Measurements from ENCODE around the gene ANKRD53. TPM values are rescaled to one million over a fixed set of nuclear protein-coding genes. Genes with fewer than 3 reads are reported as not detected.

The ANKRD53 gene
- total RNA-seq, 5 donors from 2014 or later (not counting 1 experiment from before 2014, with no cell fraction given) = 0.20 to 0.88 (median 0.45) TPM; not detected in 1

DNA sequence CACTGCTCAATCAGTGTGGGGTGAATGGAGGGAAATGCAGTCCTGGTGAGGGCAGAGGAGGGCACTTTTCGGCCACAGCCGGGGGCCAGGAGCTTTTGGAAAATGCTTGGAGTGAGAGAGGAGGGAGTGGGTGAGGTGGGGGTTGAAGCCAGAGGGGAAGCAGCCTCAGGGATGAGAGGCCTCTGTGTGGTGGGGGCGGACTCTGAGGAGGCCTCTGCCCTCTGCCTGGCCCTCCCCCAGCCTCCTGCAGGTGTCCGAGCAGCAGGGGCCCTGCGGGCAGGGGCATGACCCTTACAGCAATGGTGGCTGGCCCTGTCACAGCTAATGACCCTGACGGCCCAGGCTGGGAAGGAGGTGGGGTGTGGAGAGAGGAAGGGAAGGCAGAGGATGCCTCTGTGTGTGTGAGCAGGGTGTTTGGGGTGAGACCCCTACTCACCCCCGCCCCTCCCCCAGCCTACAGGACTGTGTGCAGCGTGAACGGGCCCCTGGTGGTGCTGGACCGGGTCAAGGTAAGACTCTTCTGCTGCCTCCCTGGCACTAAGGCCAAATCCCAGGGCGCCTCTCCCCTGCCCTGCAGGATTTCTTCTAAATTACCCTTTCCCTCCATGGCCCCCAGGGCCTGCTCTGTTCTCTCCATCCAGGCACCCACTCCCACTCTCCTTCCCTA is 35.1 kb upstream of the ANKRD53 start:
- no peaks in the 10 kb centered on the region for H3K36me3 ChIP-seq (ENCODE audit: control insufficient read depth in 2 of 2, extremely low read depth in 1 of 2, insufficient read depth in 1 of 2, low read length in 1 of 2)
- DNase-seq = peak in 1 of 35 experiments; percentile 17

DNA sequence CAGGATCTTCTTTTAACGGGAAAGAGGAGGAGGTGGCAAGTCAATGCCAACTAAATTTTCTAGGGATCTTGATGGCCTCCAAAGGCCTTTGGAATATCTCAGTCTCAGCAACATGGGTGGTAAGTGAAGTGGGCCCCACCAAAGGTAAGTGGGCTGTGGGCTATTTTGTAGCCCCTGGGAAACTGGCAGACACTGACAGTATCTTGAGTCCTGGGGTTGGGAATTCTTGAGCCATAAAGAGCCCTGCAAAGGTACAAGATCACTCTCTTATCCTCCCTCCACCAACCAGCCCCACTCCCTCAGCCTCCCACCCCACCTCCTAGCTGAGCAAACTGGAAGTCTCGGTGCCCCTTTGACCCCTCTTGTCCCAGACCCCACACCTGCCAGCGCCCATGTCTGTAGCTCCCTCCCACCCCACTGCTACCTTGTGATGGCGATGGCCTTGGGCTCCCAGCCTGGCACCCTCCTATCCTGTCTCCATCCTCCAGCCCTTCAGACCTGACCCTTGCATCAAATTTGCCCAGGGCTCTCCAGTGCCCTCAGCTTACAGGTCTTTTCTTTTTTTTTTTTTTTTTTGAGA is 34.2 kb upstream of the ANKRD53 start:
- POLR2A ChIA-PET = interaction anchor here in 1 of 2 donors (1.0 kb wide), 1 partner anchor 1695 kb away, joined by 3 read pairs; no protein-coding TSS in a partner anchor
- H3K4me3 Mint-ChIP-seq = no peak overlapping the region
- H3K9me3 ChIP-seq = no peaks in the 10 kb centered on the region
- H3K27me3 Mint-ChIP-seq = peaks cover 21 to 30% of the 10 kb centered on the region in 2 donors
- CTCF ChIA-PET = interaction anchor here (0.6 to 1.2 kb wide), 3 partner anchors 10 to 1038 kb away, joined by 4 to 12 read pairs (median 4); no protein-coding TSS in a partner anchor
- H3K36me3 ChIP-seq (ENCODE audit: control insufficient read depth in 2 of 2, extremely low read depth in 1 of 2, insufficient read depth in 1 of 2, low read length in 1 of 2) = no peaks in the 10 kb centered on the region
- no peak overlapping the region for H3K27ac Mint-ChIP-seq
- H3K9me3 Mint-ChIP-seq = no peaks in the 10 kb centered on the region
- no peaks in the 10 kb centered on the region for H3K36me3 Mint-ChIP-seq
- no peak overlapping the region for H3K4me3 ChIP-seq (ENCODE audit: control insufficient read depth in 1 of 2, extremely low read depth in 1 of 2, low read length in 1 of 2)
- WGBS (ENCODE audit: insufficient coverage) = 72% methylated on average over 2 of the region's 4 CpGs
- peaks cover 11 to 16% (median 15%) of the 10 kb centered on the region in 3 donors for H3K4me1 Mint-ChIP-seq
- peak in 1 of 35 experiments; percentile 15 for DNase-seq
- peaks cover 0 to 25% of the 10 kb centered on the region in 2 experiments for H3K27me3 ChIP-seq (replicated peaks in 1 of 2; ENCODE audit: control insufficient read depth in 2 of 2, extremely low read depth in 1 of 2, insufficient read depth in 2 of 2, low read length in 1 of 2)
- H3K4me1 ChIP-seq (ENCODE audit: control insufficient read depth in 1 of 2, extremely low read depth in 1 of 2, insufficient read depth in 2 of 2, low read length in 2 of 2) = peaks cover 0 to 23% of the 10 kb centered on the region in 2 experiments
- no peak for ATAC-seq (replicated peaks in 1 of 4)
- no peak overlapping the region for H3K27ac ChIP-seq (ENCODE audit: low read length)

More for the DNA sequence above, 35.1 kb upstream of the ANKRD53 start:
- no peaks in the 10 kb centered on the region for H3K36me3 Mint-ChIP-seq
- peaks cover 0 to 34% of the 10 kb centered on the region in 2 experiments for H3K27me3 ChIP-seq (replicated peaks in 1 of 2; ENCODE audit: control insufficient read depth in 2 of 2, extremely low read depth in 1 of 2, insufficient read depth in 2 of 2, low read length in 1 of 2)
- no peak overlapping the region for H3K4me3 Mint-ChIP-seq
- ATAC-seq (replicated peaks in 1 of 4) = no peak
- H3K4me1 ChIP-seq (ENCODE audit: control insufficient read depth in 1 of 2, extremely low read depth in 1 of 2, insufficient read depth in 2 of 2, low read length in 2 of 2) = peaks cover 0 to 17% of the 10 kb centered on the region in 2 experiments
- H3K27ac ChIP-seq (ENCODE audit: low read length) = no peak overlapping the region
- no peak overlapping the region for H3K27ac Mint-ChIP-seq
- POLR2A ChIA-PET = no interaction called here
- H3K27me3 Mint-ChIP-seq = peaks cover 24 to 31% of the 10 kb centered on the region in 2 donors
- peaks cover 8 to 15% (median 14%) of the 10 kb centered on the region in 3 donors for H3K4me1 Mint-ChIP-seq
- no peak overlapping the region for H3K4me3 ChIP-seq (ENCODE audit: control insufficient read depth in 1 of 2, extremely low read depth in 1 of 2, low read length in 1 of 2)
- no peaks in the 10 kb centered on the region for H3K9me3 Mint-ChIP-seq
- CTCF ChIA-PET = no interaction called here
- WGBS (ENCODE audit: insufficient coverage) = 88% methylated on average over 9 of the region's 11 CpGs
- H3K9me3 ChIP-seq = no peaks in the 10 kb centered on the region

GRCh38 chr2:70946832-70947442 is 31.5 kb upstream of the ANKRD53 start:
- peak in 2 of 4 experiments; percentile 34 to 37 for ATAC-seq (replicated peaks in 1 of 4)
- Histone ChIP-seq H3K27ac (ENCODE audit: low read length) (no peak overlapping the region), H3K36me3 (ENCODE audit: control insufficient read depth in 2 of 2, extremely low read depth in 1 of 2, insufficient read depth in 1 of 2, low read length in 1 of 2) (no peaks in the 10 kb centered on the region), H3K4me3 (ENCODE audit: control insufficient read depth in 1 of 2, extremely low read depth in 1 of 2, low read length in 1 of 2) (no peak overlapping the region), H3K4me1 (ENCODE audit: control insufficient read depth in 1 of 2, extremely low read depth in 1 of 2, insufficient read depth in 2 of 2, low read length in 2 of 2) (peaks cover 0 to 23% of the 10 kb centered on the region in 2 experiments), H3K27me3 (replicated peaks in 1 of 2; ENCODE audit: control insufficient read depth in 2 of 2, extremely low read depth in 1 of 2, insufficient read depth in 2 of 2, low read length in 1 of 2) (peaks cover 0 to 17% of the 10 kb centered on the region in 2 experiments), H3K9me3 (no peaks in the 10 kb centered on the region)
- Mint-ChIP-seq H3K27me3 (peaks cover 17 to 30% of the 10 kb centered on the region in 2 donors), H3K36me3 (no peaks in the 10 kb centered on the region), H3K4me3 (no peak overlapping the region), H3K9me3 (no peaks in the 10 kb centered on the region), H3K4me1 (peaks cover 11 to 16% (median 15%) of the 10 kb centered on the region in 3 donors), H3K27ac (no peak overlapping the region)
- ChIA-PET POLR2A (no interaction called here), CTCF (interaction anchor here (0.6 to 2.0 kb wide), 12 partner anchors 12 to 291 kb away, joined by 3 to 6 read pairs (median 4); partner anchors contain the start of gene FIGLA (in 1 of the 2))
- peak in 29 of 35 experiments; percentile 17 to 79 (median 44) for DNase-seq
- 47% methylated on average over 3 of the region's 8 CpGs for WGBS (ENCODE audit: insufficient coverage)

GRCh38 chr2:70947556-70948184 is 30.8 kb upstream of the ANKRD53 start:
- H3K4me1 Mint-ChIP-seq = peaks cover 11 to 16% (median 15%) of the 10 kb centered on the region in 3 donors
- peaks cover 19 to 30% of the 10 kb centered on the region in 2 donors for H3K27me3 Mint-ChIP-seq
- Histone ChIP-seq H3K36me3 (ENCODE audit: control insufficient read depth in 2 of 2, extremely low read depth in 1 of 2, insufficient read depth in 1 of 2, low read length in 1 of 2) (no peaks in the 10 kb centered on the region), H3K27ac (ENCODE audit: low read length) (no peak overlapping the region), H3K27me3 (replicated peaks in 1 of 2; ENCODE audit: control insufficient read depth in 2 of 2, extremely low read depth in 1 of 2, insufficient read depth in 2 of 2, low read length in 1 of 2) (peaks cover 3 to 17% of the 10 kb centered on the region in 2 experiments), H3K4me3 (ENCODE audit: control insufficient read depth in 1 of 2, extremely low read depth in 1 of 2, low read length in 1 of 2) (no peak overlapping the region), H3K9me3 (no peaks in the 10 kb centered on the region), H3K4me1 (ENCODE audit: control insufficient read depth in 1 of 2, extremely low read depth in 1 of 2, insufficient read depth in 2 of 2, low read length in 2 of 2) (peaks cover 0 to 23% of the 10 kb centered on the region in 2 experiments)
- 65% methylated on average over 11 of the region's 11 CpGs for WGBS (ENCODE audit: insufficient coverage)
- H3K9me3 Mint-ChIP-seq = no peaks in the 10 kb centered on the region
- DNase-seq (peak in 1 of 35 experiments; percentile 9), ATAC-seq (replicated peaks in 1 of 4) (peak in 1 of 4 experiments; percentile 2)
- no peaks in the 10 kb centered on the region for H3K36me3 Mint-ChIP-seq
- peak overlapping the region; percentile 70 to 81 (median 76) for H3K4me3 Mint-ChIP-seq
- H3K27ac Mint-ChIP-seq = no peak overlapping the region
- ChIA-PET CTCF (interaction anchor here (0.6 to 2.0 kb wide), 20 partner anchors 11 to 644 kb away, joined by 3 to 8 read pairs (median 4); partner anchors contain the start of gene FIGLA (in 1 of the 2)), POLR2A (no interaction called here)

- H3K27me3 Mint-ChIP-seq = peaks cover 21 to 32% of the 10 kb centered on the region in 2 donors
- ChIA-PET POLR2A (no interaction called here), CTCF (interaction anchor here (0.6 to 2.0 kb wide), 17 partner anchors 18 to 644 kb away, joined by 3 to 8 read pairs (median 4); partner anchors contain the start of gene FIGLA (in 1 of the 2))
- H3K9me3 Mint-ChIP-seq = no peaks in the 10 kb centered on the region
- Histone ChIP-seq H3K4me1 (ENCODE audit: control insufficient read depth in 1 of 2, extremely low read depth in 1 of 2, insufficient read depth in 2 of 2, low read length in 2 of 2) (peaks cover 0 to 23% of the 10 kb centered on the region in 2 experiments), H3K4me3 (ENCODE audit: control insufficient read depth in 1 of 2, extremely low read depth in 1 of 2, low read length in 1 of 2) (peak overlapping the region; percentile 8 to 50), H3K27ac (ENCODE audit: low read length) (no peak overlapping the region), H3K27me3 (replicated peaks in 1 of 2; ENCODE audit: control insufficient read depth in 2 of 2, extremely low read depth in 1 of 2, insufficient read depth in 2 of 2, low read length in 1 of 2) (peaks cover 5 to 17% of the 10 kb centered on the region in 2 experiments), H3K9me3 (no peaks in the 10 kb centered on the region), H3K36me3 (ENCODE audit: control insufficient read depth in 2 of 2, extremely low read depth in 1 of 2, insufficient read depth in 1 of 2, low read length in 1 of 2) (no peaks in the 10 kb centered on the region)
- no peaks in the 10 kb centered on the region for H3K36me3 Mint-ChIP-seq
- no peak overlapping the region for H3K27ac Mint-ChIP-seq
- peaks cover 11 to 16% (median 15%) of the 10 kb centered on the region in 3 donors for H3K4me1 Mint-ChIP-seq
- WGBS (ENCODE audit: insufficient coverage) = 6% methylated on average over 16 of the region's 27 CpGs
- DNase-seq (peak; percentile 33 to 87 (median 67)), ATAC-seq (replicated peaks in 1 of 4) (peak; percentile 91 to 98 (median 95))
- H3K4me3 Mint-ChIP-seq = peak overlapping the region; percentile 70 to 81 (median 76)
These were observed 30.0 kb upstream of the ANKRD53 start for GRCh38 chr2:70948337-70949003.

Data from T-cell (primary cell).